ENCODE data around the gene PTPN11.

GRCh38 chr12:112408621-112409020 lies 10.1 kb upstream of the PTPN11 start:
- TF ChIP-seq POLR2AphosphoS5 (IDR thresholded peaks at IDR 0.05; ENCODE audit: low read depth, low read length), result no peak
- no peak for TF ChIP-seq TAF1 (IDR thresholded peaks at IDR 0.05; ENCODE audit: low read depth, low read length)
- no peak for TF ChIP-seq POLR2A (IDR thresholded peaks at IDR 0.05; ENCODE audit: low read depth, low read length)
